HG03442 (cell line): ENCODE results near the gene GSDMA.
"Not testable (repeated sequence)": the region's sequence is repeated elsewhere in the genome, so short reads cannot be mapped to it uniquely, and the experiment has no call there.

Source experiments
- ATAC-seq: cut with Tn5 transposase; IDR thresholded peaks from one replicate; pipeline ENCODE4 v1.9.1; 2021; ENCODE audit warnings: mild to moderate bottlenecking, moderate library complexity; ENCODE audit not compliant: unreplicated experiment

GSDMA gene

GRCh38 chr17:39994448-39994847 is 31.6 kb downstream of the GSDMA start:
- no peak for ATAC-seq

- no peak for ATAC-seq
Observed at GRCh38 chr17:39995438-39995837, 32.6 kb downstream of the GSDMA start.

GRCh38 chr17:39996162-39996561 is 33.4 kb downstream of the GSDMA start:
- no peak for ATAC-seq

GRCh38 chr17:39996800-39997199 is 34.0 kb downstream of the GSDMA start:
- no peak for ATAC-seq

GRCh38 chr17:39997543-39997942 is 34.7 kb downstream of the GSDMA start:
- no peak for ATAC-seq

GRCh38 chr17:39999067-39999466 is 36.3 kb downstream of the GSDMA start:
- no peak for ATAC-seq

- ATAC-seq: no peak
Observed at GRCh38 chr17:40000161-40000560, 37.4 kb downstream of the GSDMA start.

GRCh38 chr17:40001335-40001734 is 38.5 kb downstream of the GSDMA start:
- not testable (repeated sequence) for ATAC-seq

- no peak for ATAC-seq
Observed at GRCh38 chr17:40004072-40004471, 41.3 kb downstream of the GSDMA start.

- ATAC-seq: no peak
Observed at GRCh38 chr17:40004712-40005111, 41.9 kb downstream of the GSDMA start.

GRCh38 chr17:40005520-40005919 is 42.7 kb downstream of the GSDMA start:
- ATAC-seq: no peak

GRCh38 chr17:40010946-40011500 is 48.2 kb downstream of the GSDMA start:
- ATAC-seq: not testable (repeated sequence)

GRCh38 chr17:40012017-40012647 is 49.3 kb downstream of the GSDMA start:
- ATAC-seq: not testable (repeated sequence)

GRCh38 chr17:40014375-40014980 is 51.7 kb downstream of the GSDMA start:
- ATAC-seq: no peak

GRCh38 chr17:40015005-40015997 is 52.5 kb downstream of the GSDMA start, which contains the start of gene CSF3:
TSS of gene CSF3 (plus strand) at chr17:40015440. CDS start at chr17:40015475, 35 bp downstream.
- no peak for ATAC-seq

GRCh38 chr17:40015998-40016985 is 53.5 kb downstream of the GSDMA start:
- no peak for ATAC-seq

GRCh38 chr17:40017422-40018080 is 54.7 kb downstream of the GSDMA start:
- no peak for ATAC-seq

- no peak for ATAC-seq
Observed at GRCh38 chr17:40018211-40019121, 55.7 kb downstream of the GSDMA start.
